Chondrocyte (in vitro differentiated cells): ENCODE results near the gene CCL20. TPM values are rescaled to one million over a fixed set of nuclear protein-coding genes. Genes with fewer than 3 reads are reported as not detected.
A peak's percentile ranks its signal among the peaks of the same experiment; 100 is the strongest.

Source experiments
- DNase-seq: peaks from one replicate; pipeline ENCODE4 v3.0.0; 2021; ENCODE audit warnings: mixed read lengths, low spot score
- H3K27ac Mint-ChIP-seq: one replicate; pipeline ENCODE4 v1.8.0; 2021; ENCODE audit warnings: mild to moderate bottlenecking, moderate library complexity, mixed read lengths; ENCODE audit not compliant: unreplicated experiment
- H3K27me3 Mint-ChIP-seq: 2 replicates; pipeline ENCODE4 v1.8.0; 2021; ENCODE audit warnings: low read depth, mixed read lengths
- H3K36me3 Mint-ChIP-seq: 2 replicates; pipeline ENCODE4 v1.8.0; 2021; ENCODE audit warnings: low read depth, mixed read lengths
- H3K4me1 Mint-ChIP-seq: 2 replicates; pipeline ENCODE4 v1.8.0; 2021; ENCODE audit warnings: low read depth, mild to moderate bottlenecking, mixed read lengths
- H3K4me3 Mint-ChIP-seq: one replicate; pipeline ENCODE4 v1.8.0; 2021; ENCODE audit warnings: mild to moderate bottlenecking, moderate library complexity, mixed read lengths; ENCODE audit not compliant: unreplicated experiment
- H3K9me3 Mint-ChIP-seq: 2 replicates; pipeline ENCODE4 v1.8.0; 2021; ENCODE audit warnings: low read depth, mixed read lengths
- CTCF ChIP-seq: fragments of 200-600 bp; sonication (generic); IDR thresholded peaks from 2 replicates; pipeline ENCODE4 v1.5.0; 2021; ENCODE audit warnings: antibody characterized with exemption, mild to moderate bottlenecking, moderate library complexity
- total RNA-seq: library from RNA; stranded (reverse); gene quantifications from 3 replicates; pipeline ENCODE4 v1.2.1, GENCODE V29; 2021

Gene CCL20
- total RNA-seq, 1 donor from 2014 or later, result 0.45 TPM

GRCh38 chr2:227864161-227864756, 50.6 kb downstream of the CCL20 start:
- Mint-ChIP-seq H3K4me3 (peak overlapping the region; percentile 4), H3K36me3 (no peaks in the 10 kb centered on the region), H3K9me3 (no peaks in the 10 kb centered on the region), H3K27me3 (no peaks in the 10 kb centered on the region), H3K27ac (peak overlapping the region; percentile 86), H3K4me1 (peaks cover 49% of the 10 kb centered on the region)
- DNase-seq, result no peak
- TF ChIP-seq CTCF, result no peak

GRCh38 chr2:227865291-227865690, 51.6 kb downstream of the CCL20 start:
- no peak for DNase-seq
- Mint-ChIP-seq H3K27ac (peak overlapping the region; percentile 38), H3K4me3 (no peak overlapping the region), H3K9me3 (no peaks in the 10 kb centered on the region), H3K4me1 (peaks cover 43% of the 10 kb centered on the region), H3K36me3 (no peaks in the 10 kb centered on the region), H3K27me3 (no peaks in the 10 kb centered on the region)
- no peak for TF ChIP-seq CTCF

Other genes starting within 250 kb of the CCL20 start
- not detected in 3 replicates for gene SCYGR2, start 214.9 kb upstream of the CCL20 start, total RNA-seq
- not detected in 3 replicates for gene SCYGR3, start 199.0 kb upstream of the CCL20 start, total RNA-seq
- gene SCYGR4, start 196.3 kb upstream of the CCL20 start, total RNA-seq, result not detected in 3 replicates
- not detected in 3 replicates for gene SCYGR5, start 147.0 kb upstream of the CCL20 start, total RNA-seq
- 0.52 to 0.56 TPM in 2 of 3 replicates, not detected in the other for gene SLC19A3, start 95.8 kb upstream of the CCL20 start, total RNA-seq
- gene SCYGR6, start 89.1 kb upstream of the CCL20 start, total RNA-seq, result not detected in 3 replicates
- gene SCYGR7, start 85.5 kb upstream of the CCL20 start, total RNA-seq, result not detected in 3 replicates
- gene SCYGR8, start 67.9 kb upstream of the CCL20 start, total RNA-seq, result not detected in 3 replicates
- gene DAW1, start 57.8 kb downstream of the CCL20 start, total RNA-seq, result 0.28 to 0.65 TPM (median 0.47 TPM) in 3 replicates